ENCODE results near the gene MAPK11. TPM values are rescaled to one million over a fixed set of nuclear protein-coding genes. Genes with fewer than 3 reads are reported as not detected.

Gene MAPK11
- total and polyA plus RNA-seq, 10 of the 15 experiments (the other 5 are each of a cell fraction or from before 2014, with no cell fraction given), result 0.05 to 12.8 (median 3.7) TPM

GRCh38 chr22:50257451-50258360, 12.5 kb downstream of the MAPK11 start:
- Histone ChIP-seq H3K4me1 (ENCODE audit: control insufficient read depth, insufficient read depth, low read length) (peaks cover 9% of the 10 kb centered on the region), H3K36me3 (ENCODE audit: control insufficient read depth in 2 of 2, insufficient read depth in 2 of 2, low read length in 1 of 2) (no peaks in the 10 kb centered on the region; a peak in 1 of 4 replicates), H3K27me3 (replicated peaks in 1 of 2; ENCODE audit: control insufficient read depth in 2 of 2, insufficient read depth in 2 of 2, low read length in 1 of 2) (no peaks in the 10 kb centered on the region), H3K9me3 (replicated peaks; ENCODE audit: control insufficient read depth, insufficient read depth, low read length) (no peaks in the 10 kb centered on the region), H2AFZ (ENCODE audit: control insufficient read depth, low read depth, low read length) (no peak overlapping the region), H3K4me3 (no peak overlapping the region), H3K27ac (ENCODE audit: control insufficient read depth, insufficient read depth) (no peak overlapping the region), H4K20me1 (ENCODE audit: control insufficient read depth, insufficient read depth) (no peaks in the 10 kb centered on the region), H3K4me2 (ENCODE audit: control insufficient read depth, insufficient read depth) (no peak overlapping the region), H3K79me2 (ENCODE audit: control insufficient read depth, insufficient read depth, low read length) (peaks cover 8% of the 10 kb centered on the region), H3K9ac (ENCODE audit: control insufficient read depth, insufficient read depth, low read length) (no peak overlapping the region)
- BruUV-seq (replicated peaks), result no TSS peak
- no peak for DNase-seq (ENCODE audit: low read depth, low spot score)
- intact Hi-C loops (cut with micrococcal nuclease; ENCODE audit: unreplicated experiment), result no loop called here
- ChIA-PET RAD21 (ENCODE audit: unreplicated experiment) (no interaction called here), SMC1A (ENCODE audit: uncharacterized antibody, unreplicated experiment) (no interaction called here), CTCF (no interaction called here), POLR2A (no interaction called here)
- no peak for FAIRE-seq
- TF ChIP-seq POLR2A (IDR thresholded peaks at IDR 0.05; ENCODE audit: low read depth, low read length), result no peak
- TF ChIP-seq CBX3 (IDR thresholded peaks at IDR 0.05; ENCODE audit: borderline replicate concordance, low read depth), result no peak
- TF ChIP-seq TAF1 (IDR thresholded peaks at IDR 0.05; ENCODE audit: borderline replicate concordance, low read depth, low read length), result no peak
- no peak for TF ChIP-seq SUZ12 (IDR thresholded peaks at IDR 0.05; ENCODE audit: unreplicated experiment)
- no peak for TF ChIP-seq ELK1 (IDR thresholded peaks at IDR 0.05; ENCODE audit: low read depth, low read length)
- TF ChIP-seq SRF (IDR thresholded peaks at IDR 0.05; ENCODE audit: low read depth in 2 of 2, low read length in 2 of 2), result no peak
- TF ChIP-seq MLLT1 (IDR thresholded peaks at IDR 0.05), result no peak
- TF ChIP-seq E2F8 (IDR thresholded peaks at IDR 0.05; ENCODE audit: low read depth, partially characterized antibody), result no peak
- TF ChIP-seq NRF1 (conservative IDR thresholded peaks at IDR 0.05; ENCODE audit: low read depth, low read length), result no peak
- no peak for TF ChIP-seq KAT2A (conservative IDR thresholded peaks at IDR 0.05; ENCODE audit: control insufficient read depth, low read depth, low read length)
- TF ChIP-seq DPF2 (IDR thresholded peaks at IDR 0.05), result no peak
- no peak for TF ChIP-seq ZNF207 (IDR thresholded peaks at IDR 0.05; ENCODE audit: borderline replicate concordance)
- no peak for TF ChIP-seq ATF2 (IDR thresholded peaks at IDR 0.05; ENCODE audit: low read length)
- no peak for TF ChIP-seq USF1 (IDR thresholded peaks at IDR 0.05; ENCODE audit: borderline replicate concordance, extremely low read length, insufficient read depth, low read depth, low read length)
- ATAC-seq, result no peak
- in situ Hi-C loops (cut with MboI), result loop anchor here (10.0 kb wide), 2 partner anchors 237 to 357 kb away; no protein-coding TSS in a partner anchor
- WGBS (ENCODE audit: insufficient coverage, insufficient replicate concordance, low lambda C conversion rate, missing lambda C conversion rate), result 88% methylated on average over 24 of the region's 31 CpGs

Data from GM12878 (cell line).